Middle frontal gyrus (tissue), 1 donor: ENCODE data around the gene SH3PXD2B.
"Not testable (repeated sequence)": the region's sequence is repeated elsewhere in the genome, so short reads cannot be mapped to it uniquely, and the experiment has no call there.

ENCODE experiments used
- DNase-seq: peaks from one replicate; pipeline ENCODE4 v3.0.0-alpha.2; 2015; ENCODE audit warnings: low spot score; ENCODE audit errors: extremely low spot score

SH3PXD2B gene

GRCh38 chr5:172373680-172374079 lies 80.6 kb downstream of the SH3PXD2B start:
- no peak for DNase-seq

GRCh38 chr5:172371684-172372083 lies 82.6 kb downstream of the SH3PXD2B start:
- DNase-seq, result no peak

GRCh38 chr5:172370648-172371545 lies 83.4 kb downstream of the SH3PXD2B start:
- DNase-seq, result no peak

- DNase-seq, result no peak
Observed at GRCh38 chr5:172370237-172370640, 84.1 kb downstream of the SH3PXD2B start.

GRCh38 chr5:172368699-172369098 lies 85.6 kb downstream of the SH3PXD2B start:
- not testable (repeated sequence) for DNase-seq

- no peak for DNase-seq
Observed at GRCh38 chr5:172365948-172366608, 88.2 kb downstream of the SH3PXD2B start.

- no peak for DNase-seq
Observed at GRCh38 chr5:172364773-172365172, 89.6 kb downstream of the SH3PXD2B start.

- no peak for DNase-seq
Observed at GRCh38 chr5:172362755-172363154, 91.6 kb downstream of the SH3PXD2B start.

GRCh38 chr5:172361566-172362238 lies 92.6 kb downstream of the SH3PXD2B start:
- DNase-seq, result no peak

GRCh38 chr5:172358345-172358744 lies 96.0 kb downstream of the SH3PXD2B start:
- DNase-seq, result no peak

- no peak for DNase-seq
Observed at GRCh38 chr5:172356527-172356926, 97.8 kb downstream of the SH3PXD2B start.

- no peak for DNase-seq
Observed at GRCh38 chr5:172356047-172356446, 98.3 kb downstream of the SH3PXD2B start.

GRCh38 chr5:172353846-172354245 lies 100.5 kb downstream of the SH3PXD2B start:
- no peak for DNase-seq

- DNase-seq, result no peak
Observed at GRCh38 chr5:172353271-172353812, 101.0 kb downstream of the SH3PXD2B start.

GRCh38 chr5:172352526-172352925 lies 101.8 kb downstream of the SH3PXD2B start:
- DNase-seq, result not testable (repeated sequence)

GRCh38 chr5:172351240-172351778 lies 103.0 kb downstream of the SH3PXD2B start:
- no peak for DNase-seq

- DNase-seq, result no peak
Observed at GRCh38 chr5:172350212-172351181, 103.8 kb downstream of the SH3PXD2B start.

- DNase-seq, result not testable (repeated sequence)
Observed at GRCh38 chr5:172348733-172349132, 105.6 kb downstream of the SH3PXD2B start.

GRCh38 chr5:172348084-172348483 lies 106.2 kb downstream of the SH3PXD2B start:
- DNase-seq, result no peak

- no peak for DNase-seq
Observed at GRCh38 chr5:172347496-172348052, 106.8 kb downstream of the SH3PXD2B start.
